GM19438 (cell line): Measurements from ENCODE around the gene PRDM12.
"Not testable (repeated sequence)": the region's sequence is repeated elsewhere in the genome, so short reads cannot be mapped to it uniquely, and the experiment has no call there.

Source experiments
- ATAC-seq: cut with Tn5 transposase; IDR thresholded peaks from one replicate; pipeline ENCODE4 v1.9.1; 2021; ENCODE audit warnings: low read depth; ENCODE audit not compliant: unreplicated experiment

PRDM12 gene

DNA sequence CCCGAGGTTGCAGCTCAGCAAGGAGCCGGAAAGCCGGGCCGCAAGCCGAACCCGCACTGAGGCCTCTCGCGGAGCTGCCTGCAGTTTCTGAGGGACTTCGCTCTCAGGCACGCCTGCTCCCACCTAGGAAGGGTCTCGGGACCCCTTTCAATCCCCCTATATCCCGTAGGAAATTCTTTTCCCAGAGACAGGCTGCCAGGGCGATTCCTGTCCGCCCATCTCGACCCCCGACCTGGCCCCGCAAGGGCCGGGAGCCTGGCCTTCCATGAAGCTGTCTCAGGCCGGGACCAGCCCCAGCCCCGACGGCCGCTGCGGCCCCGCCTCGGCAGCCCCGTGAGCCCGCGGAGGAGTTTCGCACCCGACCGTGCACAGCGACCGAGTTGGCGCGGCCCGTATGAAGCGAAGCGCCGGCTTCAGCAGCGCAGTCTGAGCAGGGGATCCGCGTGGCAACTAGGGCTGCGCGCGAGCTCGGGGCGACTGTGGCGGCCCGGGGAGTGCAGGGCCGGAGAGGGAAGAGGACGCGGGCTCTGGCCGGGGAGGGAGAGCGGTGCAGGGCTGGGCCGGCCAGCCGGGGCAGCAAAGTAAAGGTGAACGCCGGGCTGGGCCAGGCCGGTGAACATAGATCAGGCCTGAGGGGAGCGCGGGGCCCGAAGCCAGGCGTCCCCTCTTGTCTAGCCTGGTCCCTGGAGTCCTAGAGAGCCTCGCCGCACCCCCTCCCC, 977 bp upstream of the PRDM12 start:
- no peak for ATAC-seq

DNA sequence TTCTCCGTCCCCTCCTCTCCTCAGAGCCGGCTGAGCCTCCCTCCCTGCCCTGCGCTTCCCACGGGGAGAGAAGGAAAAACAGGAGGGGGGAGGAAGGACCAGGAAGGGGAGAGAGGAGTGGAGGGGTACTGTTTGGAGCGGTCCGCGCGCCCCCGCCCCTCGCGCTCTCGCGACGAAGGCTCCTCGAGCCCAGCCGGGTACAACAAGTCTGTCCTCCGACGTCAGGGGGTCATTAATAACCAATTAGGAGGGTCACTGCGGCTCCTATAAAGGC, 480 bp upstream of the PRDM12 start:
- no peak for ATAC-seq

DNA sequence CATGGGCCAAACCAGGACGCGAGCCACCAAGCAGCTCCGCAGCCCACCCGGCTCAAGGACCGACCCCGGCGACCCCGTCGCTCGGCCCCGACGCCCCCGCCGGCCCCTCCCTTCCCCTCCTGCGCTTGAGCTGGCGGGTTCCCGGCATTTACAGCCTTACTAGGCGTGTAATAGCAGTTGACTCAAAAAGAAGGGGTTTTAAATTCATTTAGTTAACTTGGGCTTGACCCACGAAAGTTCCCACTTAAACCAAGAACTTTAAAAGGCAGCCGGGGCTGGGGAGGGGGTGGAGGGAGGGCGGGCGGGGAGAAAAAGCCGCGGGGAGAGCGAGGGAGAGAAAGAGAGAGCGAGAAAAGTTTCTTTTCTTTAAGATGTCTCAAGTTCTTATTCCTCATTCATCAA, 636 bp downstream of the PRDM12 start:
- no peak for ATAC-seq

- no peak for ATAC-seq
Measured at GRCh38 chr9:130665431-130666392, 1.3 kb downstream of the PRDM12 start.

DNA sequence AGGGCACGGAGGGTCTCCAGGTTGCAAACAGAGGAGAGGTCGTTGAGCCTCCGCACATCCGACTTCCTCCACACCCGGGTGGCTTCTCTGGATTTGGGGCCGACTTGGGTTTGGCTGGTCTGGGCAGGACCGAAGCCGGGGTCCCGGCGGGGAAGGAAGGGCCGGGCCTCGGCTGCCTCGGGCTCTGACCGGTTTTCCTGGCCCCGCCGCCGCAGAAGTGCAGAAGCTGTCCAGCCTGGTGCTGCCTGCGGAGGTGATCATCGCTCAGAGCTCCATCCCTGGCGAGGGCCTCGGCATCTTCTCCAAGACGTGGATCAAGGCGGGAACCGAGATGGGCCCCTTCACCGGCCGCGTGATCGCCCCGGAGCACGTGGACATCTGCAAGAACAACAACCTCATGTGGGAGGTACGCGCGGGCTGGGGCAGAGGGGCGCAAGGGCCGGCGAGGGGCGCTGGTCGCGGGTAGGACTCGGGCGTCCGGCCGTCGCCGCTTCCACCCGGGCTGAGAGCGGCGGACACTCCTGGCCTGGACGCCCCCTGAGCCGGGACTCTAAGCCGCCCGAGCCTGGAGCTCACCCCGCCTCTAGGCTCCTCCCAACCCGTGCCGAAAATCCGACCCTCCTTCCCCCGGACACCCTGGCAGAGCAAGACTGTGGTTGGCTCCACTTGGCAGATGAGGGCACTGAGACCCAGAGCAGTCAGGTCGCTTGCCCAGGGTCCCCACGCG, 2.2 kb downstream of the PRDM12 start:
- ATAC-seq: no peak

DNA sequence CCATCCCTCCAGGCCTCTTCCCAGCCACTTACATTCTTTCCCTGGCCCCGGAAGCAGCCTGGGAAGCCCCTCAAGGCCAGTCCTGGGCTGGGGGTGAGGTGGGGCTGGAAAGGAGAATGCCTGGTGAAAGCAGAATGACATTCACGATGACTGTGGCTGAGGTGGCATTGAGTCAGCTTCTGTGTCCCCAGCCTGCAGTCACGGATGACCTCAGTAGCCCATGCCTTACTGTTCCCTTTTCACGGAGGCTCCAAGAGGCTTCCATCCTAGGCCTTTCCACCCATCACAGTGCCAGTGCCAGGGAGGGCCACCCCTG, 2.7 kb downstream of the PRDM12 start:
- ATAC-seq: no peak

DNA sequence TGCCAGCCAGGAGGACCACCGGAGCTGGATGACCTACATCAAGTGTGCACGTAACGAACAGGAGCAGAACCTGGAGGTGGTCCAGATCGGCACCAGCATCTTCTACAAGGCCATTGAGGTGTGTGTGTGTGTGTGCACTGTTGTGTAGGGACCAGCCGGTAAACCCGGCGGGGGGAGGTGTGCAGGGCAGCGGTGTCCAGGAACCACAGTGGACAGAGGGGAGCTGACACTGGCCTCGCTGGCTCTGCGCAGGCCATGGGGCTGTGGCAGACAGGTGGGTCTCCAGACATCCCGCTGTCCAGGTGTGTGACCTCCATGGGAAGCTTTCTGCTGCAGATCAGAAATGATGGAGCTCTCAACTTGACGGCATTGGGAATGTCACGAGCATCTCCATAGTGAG, 3.8 kb downstream of the PRDM12 start:
- ATAC-seq: no peak

DNA sequence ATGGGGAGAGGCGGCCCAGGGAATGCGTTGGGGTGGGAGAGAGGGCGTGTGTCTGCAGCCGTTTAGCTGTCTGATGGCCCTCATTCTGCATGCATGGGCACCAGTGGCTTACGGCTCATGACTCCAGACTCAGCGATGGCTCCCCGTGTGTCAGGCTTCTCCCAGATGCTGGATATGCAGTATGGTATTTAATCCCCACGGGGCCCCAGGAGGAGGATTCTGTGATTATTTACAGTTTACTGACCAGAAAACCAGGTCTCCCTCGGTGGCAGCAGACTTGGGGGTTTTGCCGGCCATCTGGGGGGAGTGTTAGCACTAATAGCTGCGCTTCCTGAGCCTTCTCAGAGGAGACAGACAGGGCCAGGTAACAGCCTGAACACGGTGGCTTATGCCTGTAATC, 4.3 kb downstream of the PRDM12 start:
- ATAC-seq: no peak

DNA sequence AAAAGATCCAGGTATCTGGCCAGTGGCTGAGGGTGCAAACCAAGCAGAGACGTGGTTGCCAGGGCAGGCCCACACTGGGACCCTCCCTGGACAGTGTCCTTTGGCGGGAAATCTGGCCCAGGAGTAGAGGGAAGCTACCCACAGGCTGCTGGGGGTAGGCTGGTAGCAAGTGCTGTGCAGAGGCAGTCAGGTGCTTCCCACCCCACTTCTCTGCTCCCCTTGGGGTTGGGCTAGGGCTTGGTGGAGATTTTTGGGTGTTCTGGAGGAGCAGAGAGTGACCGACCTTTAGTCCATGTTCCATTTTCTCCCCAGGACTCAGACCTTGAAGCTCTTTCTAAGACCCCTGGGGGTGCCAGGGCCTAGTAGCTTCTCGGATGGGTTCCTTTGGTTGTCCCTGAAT, 5.6 kb downstream of the PRDM12 start:
- ATAC-seq: no peak

GRCh38 chr9:130670644-130671043, 6.2 kb downstream of the PRDM12 start:
- ATAC-seq: no peak

DNA sequence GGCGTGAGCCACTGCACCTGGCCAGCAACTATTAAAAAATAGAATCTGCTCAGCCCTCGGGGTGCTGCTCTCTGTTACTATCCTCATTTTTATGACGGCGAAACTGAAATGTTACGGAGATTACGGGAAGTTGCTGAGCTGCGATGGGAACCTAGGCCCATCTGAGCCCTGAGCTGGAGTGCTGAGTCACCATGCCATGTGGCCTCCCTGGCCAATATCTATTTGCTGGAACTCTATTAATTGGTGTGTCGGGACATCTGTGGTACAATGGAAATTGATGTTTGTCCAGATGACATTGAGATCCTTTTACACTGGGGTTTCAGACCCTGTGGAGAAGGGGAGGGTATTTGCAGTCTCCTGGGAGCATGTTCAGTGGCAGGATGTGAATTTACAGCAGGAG, 8.1 kb downstream of the PRDM12 start:
- no peak for ATAC-seq

GRCh38 chr9:130672933-130673615, 8.7 kb downstream of the PRDM12 start:
- ATAC-seq: no peak

- ATAC-seq: no peak
Measured at GRCh38 chr9:130675396-130675795, 11.0 kb downstream of the PRDM12 start.

DNA sequence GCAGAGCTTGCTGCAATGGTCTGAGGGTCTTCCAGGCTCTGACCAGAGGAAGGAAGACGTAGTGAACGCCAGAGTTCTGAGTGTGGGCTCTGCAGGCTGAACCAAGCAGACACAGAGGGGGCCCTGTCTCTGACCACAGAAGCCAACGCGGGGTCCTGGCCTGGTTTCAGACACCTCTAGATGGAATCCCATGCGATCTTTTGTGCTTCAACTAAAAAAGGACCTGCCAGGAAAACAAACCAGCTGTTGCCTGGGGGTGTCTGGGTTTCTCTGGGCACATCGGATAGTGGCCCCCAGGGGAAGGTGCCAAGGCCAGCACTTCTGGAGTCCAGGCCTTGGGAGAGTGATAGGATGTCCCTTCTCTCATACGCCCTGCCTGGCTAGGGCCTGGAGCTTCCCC, 12.9 kb downstream of the PRDM12 start:
- no peak for ATAC-seq

DNA sequence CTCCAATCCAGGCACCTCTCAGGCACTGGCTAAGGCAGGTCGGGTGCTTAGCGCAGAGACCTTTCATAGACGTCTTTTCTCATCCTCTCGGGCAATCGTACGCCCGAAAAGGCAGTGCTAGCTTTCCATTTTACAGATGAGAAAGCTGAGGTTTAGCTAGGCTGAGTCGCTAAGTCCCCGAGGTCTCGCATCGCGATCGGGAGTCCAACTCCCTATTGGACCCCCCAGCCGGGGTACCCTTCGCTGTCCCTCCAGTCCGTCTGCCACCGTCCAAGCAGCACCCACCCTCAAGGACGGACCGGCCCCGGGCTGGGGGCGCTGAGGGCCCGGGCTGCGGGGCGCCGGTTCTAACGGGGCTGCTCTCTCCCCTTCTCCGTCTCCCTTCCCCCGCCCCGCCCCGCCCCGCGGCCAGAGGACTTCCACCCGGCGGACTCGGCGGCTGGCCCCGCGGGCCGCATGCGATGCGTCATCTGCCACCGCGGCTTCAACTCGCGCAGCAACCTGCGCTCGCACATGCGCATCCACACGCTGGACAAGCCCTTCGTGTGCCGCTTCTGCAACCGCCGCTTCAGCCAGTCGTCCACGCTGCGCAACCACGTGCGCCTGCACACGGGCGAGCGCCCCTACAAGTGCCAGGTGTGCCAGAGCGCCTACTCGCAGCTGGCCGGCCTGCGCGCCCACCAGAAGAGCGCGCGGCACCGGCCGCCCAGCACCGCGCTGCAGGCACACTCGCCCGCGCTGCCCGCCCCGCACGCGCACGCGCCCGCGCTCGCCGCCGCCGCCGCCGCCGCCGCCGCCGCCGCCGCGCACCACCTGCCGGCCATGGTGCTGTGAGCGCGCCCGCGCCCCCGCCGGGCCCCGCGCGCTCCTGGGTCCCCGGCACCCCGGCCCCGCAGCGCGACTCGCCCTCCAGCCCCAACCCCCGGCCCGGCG, 16.7 kb downstream of the PRDM12 start:
- ATAC-seq: peak; percentile 48

DNA sequence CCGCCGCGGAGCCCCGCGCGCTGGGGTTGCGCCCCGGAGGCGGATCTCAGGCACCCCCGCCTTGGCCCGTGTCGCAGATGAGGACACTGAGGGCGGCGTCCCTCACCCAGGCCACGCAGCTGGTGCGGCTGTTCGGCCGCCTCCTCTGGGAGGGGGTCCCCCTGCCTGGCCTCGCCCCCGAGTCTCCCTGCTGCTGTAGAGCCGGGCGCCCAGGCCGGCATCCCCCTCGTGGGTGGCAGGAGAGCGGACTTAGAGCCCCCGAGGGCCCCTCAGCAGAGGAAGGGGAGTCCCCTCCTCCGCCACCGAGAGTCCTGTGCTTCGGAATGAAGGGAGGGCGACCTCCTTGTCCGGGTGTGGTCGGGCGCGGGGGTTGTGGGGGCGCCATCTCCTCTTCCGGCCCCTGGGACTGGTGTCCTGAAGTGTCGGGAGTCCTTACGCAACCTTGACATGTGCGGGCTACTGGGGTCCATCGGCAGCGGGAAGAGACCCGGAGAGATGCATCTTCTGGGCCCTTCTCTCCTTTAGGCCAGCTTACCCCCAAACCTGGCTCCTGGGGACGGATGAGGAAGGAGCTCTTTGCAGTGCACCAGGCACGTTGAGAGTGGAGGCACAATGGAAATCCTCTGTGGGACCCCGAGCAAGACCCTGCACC, 17.5 kb downstream of the PRDM12 start:
- ATAC-seq: peak; percentile 24

- no peak for ATAC-seq
Measured at GRCh38 chr9:130682421-130683121, 18.2 kb downstream of the PRDM12 start.

- ATAC-seq: no peak
Measured at GRCh38 chr9:130685104-130685503, 20.7 kb downstream of the PRDM12 start.

DNA sequence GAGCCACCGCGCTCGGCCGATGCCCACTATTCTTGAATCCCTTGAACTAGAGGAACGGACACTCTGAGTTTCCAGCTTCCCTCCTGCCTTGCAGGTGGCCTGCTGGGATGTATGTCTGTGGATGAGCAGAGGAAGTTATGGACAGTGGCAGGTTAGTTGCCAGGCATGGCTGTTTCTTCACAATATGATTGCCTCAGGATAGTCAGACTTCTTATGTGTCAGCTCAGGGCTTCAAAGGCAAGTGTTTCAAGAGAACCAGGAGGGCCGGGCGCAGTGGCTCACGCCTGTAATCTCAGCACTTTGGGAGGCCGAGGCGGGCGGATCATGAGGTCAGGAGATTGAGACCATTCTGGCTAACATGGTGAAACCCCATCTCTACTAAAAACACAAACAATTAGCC, 21.6 kb downstream of the PRDM12 start:
- not testable (repeated sequence) for ATAC-seq
